HG03135 (cell line): ENCODE measurements around the gene USH1C.

Experiments used
- ATAC-seq: cut with Tn5 transposase; IDR thresholded peaks from one replicate; pipeline ENCODE4 v1.9.1; 2021; ENCODE audit warnings: mild to moderate bottlenecking, moderate library complexity; ENCODE audit not compliant: unreplicated experiment

The USH1C gene

DNA sequence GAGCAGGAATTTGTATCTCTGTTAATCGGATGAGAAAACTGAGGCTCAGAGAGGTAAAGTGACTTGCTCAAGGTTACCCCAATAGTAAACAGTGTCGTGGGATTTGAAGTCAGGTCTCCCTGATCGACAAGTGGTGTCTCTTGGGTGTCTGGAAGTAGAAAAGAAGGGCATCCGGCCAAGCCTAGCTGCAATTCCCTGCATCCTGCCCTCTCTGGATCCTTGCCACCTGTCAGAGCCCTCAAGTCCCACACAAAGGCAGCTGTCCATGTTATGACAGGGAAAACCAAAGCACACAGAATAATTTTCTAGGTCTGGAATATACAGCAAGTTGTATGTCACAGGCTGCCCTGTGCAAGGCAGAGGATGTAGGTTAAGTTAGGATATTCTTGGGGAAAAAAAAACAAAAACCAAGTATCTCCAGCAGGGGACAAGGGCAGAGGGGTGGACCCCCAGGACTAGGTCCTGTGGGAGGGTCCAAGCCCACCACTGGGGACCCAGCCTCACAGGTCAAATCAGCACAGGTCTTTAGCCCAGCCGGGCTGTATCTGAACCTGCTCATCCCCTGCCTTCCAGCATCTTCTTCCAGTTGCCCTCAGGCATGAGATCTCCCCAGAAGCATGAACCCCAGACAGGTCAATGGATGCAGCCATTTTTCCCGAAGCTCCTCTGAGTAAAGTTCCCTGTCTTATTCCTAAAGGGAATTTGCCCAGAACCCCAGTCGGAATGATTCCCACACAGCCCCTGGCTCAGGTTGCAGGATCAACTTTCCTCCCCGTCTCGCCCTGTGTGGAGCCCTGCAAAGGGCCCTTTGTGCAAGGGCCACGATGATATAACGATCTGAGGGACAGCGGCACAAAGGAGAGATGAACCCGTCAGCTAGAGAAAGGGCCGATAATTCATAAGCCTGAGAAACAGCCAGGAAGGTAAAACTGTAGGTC is 15.0 kb downstream of the USH1C start:
- ATAC-seq = no peak

DNA sequence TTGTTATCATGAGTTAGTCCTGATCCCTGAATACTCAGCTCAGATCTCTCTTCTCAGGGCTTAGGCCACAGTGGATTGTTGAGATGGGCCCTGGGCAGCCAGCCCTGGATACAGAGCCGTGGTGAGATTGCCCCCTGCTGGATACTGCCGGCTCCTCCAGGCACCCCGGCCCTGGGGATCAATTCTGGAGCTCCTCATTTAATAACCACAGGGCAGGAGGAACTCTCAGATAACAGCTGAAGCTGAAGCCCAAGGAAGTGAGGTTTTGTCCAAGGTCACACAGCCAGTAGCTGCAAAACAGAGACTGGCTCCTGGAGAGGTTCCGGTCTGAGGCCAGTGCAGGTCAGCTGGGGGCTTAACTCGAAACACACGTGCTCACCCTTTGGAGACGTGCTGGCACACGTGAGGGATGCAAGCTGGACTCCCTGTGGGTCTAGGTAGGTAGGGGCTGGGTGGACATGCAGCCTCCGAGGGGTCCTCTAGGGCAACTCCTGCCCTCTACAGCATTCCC is 16.0 kb downstream of the USH1C start:
- ATAC-seq = no peak

DNA sequence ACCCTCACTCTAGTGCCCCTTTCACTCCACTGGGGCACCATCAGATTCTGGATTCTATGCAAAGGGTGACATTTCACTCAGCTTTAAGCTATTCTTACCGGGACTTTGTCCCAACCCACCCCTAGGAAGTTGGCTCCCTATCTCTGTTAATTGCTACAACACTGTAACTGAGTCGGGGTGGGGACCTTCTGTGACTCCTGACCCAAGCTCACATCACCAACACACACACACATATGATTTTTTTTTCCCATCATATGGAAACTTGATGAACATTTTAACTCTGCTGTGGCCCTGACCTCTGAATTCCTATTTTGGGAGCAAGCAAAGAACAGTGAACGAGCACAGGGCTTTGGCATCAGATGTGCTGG is 16.6 kb downstream of the USH1C start:
- no peak for ATAC-seq

DNA sequence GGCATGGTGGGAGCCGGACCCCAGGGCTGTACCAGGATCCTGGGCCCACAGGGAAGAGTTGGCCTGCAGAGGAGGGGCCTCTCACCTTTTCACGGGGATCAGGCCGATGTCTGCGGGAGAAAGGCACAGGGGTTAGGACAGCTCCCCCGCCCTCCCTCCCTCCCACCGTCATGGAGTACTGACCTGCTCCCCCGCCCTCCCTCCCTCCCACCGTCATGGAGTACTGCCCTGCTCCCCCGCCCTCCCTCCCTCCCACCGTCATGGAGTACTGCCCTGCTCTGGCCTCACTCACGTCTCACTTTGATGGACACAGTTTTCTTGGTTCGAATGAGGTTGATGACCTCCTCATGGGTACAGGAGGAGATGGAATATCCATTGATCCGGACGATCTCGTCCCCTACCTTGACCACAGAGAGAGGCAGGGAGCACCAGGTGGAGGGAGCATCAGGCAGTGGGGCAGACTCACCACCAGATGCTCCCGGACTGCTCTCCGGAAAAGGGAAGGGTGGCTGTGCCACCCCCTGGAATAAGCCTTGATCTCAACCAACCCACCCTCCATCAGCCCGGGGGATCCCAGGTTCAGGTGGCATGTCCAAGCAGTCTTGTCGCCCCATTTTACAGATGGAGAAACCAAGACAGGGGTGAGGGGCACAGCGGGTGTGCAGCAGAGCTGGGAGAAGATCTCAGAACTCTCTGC is 17.1 kb downstream of the USH1C start:
- ATAC-seq = no peak

DNA sequence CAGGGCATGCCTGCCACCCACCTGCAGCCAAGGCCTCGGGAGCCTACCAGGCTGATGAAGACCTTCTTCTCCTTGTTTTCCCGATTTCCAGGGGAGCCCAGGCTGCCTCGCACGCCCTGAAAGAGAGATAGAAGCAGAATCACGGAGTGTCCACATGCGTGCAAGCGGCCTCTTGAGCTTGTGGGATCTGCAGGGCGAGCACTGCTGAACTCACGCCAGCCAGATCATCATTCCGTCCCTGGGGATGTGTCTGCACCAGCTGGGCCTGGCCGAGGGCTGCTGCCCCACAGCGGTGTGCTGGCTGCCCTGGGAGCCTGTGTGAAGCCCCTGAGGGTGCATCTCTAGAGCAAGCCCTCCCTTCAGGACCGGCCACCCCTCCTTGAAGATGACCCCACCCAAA is 17.9 kb downstream of the USH1C start:
- no peak for ATAC-seq

DNA sequence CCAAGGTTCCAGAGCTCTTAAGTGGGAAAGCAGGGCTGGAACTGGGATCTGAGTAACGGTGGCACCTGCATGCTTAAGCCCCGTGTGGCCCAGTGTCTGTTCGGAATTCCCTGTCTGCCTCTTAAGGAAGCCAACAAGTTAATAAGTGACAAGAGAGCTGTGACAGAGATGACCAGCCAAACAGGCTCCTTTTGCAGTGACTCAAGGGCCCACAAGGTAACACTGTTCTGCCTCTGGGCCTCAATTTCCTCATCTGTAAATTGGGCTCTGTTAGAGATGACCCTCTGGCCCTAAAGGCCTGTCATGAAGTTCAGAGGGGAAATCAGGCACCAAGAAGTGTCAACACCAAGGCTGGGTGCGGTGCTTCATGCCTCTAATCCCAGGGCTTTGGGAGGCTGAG is 18.6 kb downstream of the USH1C start:
- ATAC-seq = no peak

DNA sequence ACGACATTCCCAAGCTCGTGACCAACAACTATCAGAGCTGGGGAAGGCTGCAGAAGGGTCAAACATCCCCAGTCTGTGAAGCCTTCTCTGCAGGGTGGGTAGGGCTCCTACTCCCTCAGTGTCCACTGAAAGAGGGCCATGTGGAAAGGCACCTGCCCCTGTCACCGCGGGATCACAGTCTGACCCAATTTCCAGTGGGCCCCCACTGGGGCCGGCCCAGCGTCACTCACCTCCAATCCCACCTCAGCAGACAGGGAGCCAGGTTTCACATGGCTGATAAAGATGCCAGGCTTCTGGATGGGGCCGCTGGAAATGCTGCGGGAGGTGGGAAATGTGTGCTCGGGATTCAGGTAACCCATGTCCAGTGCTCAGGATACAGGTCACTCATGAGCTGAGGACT is 20.0 kb downstream of the USH1C start:
- ATAC-seq = no peak

DNA sequence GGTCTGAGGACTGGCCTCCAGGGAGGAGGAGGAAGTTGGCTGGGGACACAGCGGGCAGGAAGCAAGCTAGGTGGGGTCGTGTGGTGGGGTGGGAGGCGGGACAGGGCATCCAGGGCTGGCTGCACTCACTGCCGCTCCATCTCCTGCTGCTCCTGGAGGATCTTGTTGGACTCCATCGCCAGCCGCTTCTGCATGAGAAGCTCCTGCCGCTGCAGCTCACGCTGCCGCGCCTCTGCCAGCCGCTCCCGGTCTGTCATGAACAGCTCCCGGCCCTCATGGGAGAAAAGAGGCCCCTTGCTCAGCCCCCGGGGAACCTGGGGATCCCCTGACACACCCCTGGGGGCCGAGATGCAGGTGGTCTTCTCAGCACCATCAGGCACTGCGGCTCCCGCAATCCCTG is 21.6 kb downstream of the USH1C start:
- ATAC-seq = no peak

DNA sequence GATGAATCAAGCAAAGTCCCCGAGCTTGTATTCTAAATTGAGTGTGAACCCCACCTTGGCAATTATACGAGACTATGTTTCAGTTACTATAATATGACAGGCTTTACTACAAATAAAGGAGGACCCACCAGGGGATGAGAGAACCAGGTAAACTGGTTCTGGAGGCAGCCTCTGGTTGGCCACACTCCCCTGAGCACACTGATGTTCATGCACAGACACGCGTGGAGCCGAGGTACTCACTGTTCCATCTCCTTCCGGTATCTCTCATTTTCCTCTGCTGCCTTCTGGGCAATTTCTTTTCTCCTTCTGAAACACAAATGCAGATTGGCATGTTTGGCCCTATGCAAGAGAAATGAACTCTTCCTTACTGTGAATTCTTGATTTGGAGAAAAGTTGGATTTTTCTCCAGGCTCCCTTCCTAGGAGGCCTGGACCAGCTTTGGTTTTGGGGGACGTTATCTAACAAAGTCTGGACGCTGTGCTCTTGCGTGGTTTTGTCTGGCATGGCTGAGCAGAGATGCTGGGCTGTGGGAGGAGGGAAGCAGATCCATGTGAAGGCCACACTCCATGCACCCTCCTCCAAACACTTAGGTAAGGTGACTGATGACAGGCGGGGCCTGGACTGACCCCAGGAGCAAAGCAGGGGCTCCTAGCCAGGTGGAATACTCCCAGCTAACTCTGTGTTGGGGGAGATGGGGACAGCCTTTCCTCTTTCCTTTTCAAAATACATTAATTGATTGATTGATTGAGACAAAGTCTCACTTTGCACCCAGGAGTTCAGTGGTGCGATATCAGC is 22.9 kb downstream of the USH1C start:
- no peak for ATAC-seq

DNA sequence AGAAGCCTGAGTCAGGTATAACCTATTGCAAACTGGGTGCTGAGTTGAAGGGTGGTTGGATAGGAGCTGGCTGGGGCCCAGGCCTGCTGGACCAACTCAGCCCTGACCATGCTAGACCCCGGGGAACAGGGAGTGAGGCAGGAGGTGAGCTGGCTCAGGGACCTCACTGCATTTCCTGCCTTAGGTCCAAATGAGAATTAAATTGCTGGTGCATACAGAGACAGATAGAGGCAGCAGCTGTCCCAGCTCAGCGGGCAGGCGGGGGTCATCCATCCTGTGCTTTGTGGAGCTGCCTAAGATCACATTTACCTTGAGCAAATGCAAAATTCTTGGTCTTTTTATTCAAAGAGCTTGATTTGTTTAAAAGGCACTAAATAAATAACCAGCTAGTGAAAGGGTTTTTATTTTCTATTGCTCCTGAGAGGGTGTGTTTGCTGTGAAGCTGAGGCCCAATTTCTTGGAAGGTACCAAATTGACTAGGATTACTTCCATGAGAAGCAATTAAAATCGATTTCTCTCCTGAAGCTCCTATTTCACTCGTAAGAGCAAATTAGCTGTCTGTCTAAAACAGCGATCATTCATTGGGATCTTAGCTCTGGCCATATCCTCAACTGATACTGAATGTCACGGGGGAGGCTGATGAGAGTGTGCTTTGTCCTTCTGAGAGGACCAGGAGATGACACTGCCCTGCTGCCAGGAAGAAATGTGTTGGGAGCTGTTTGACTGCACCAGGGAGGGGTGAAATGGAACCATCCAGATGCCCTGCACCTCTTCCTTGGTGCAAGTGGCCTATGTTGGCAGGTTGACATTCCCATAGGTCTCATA is 24.9 kb downstream of the USH1C start:
- ATAC-seq = no peak

DNA sequence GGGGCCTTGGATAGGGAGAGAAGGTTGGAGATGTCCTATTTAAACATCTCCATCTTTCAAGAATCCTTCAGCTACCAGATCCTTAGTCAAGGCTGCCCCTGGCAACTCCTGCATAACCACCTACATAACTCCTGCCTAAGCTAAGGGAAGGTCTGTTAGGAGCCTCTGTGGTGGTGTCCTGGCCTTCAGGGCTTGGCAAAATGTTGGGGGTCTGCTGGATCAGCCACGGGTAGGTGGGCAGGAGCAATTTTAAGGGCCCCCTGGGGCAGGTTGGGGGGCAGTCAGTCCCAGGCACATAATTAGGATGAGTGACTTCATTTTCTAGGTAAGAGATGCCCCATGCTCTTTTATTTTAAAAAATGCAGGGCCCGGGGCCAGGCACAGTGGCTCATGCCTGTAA is 25.9 kb downstream of the USH1C start:
- no peak for ATAC-seq

DNA sequence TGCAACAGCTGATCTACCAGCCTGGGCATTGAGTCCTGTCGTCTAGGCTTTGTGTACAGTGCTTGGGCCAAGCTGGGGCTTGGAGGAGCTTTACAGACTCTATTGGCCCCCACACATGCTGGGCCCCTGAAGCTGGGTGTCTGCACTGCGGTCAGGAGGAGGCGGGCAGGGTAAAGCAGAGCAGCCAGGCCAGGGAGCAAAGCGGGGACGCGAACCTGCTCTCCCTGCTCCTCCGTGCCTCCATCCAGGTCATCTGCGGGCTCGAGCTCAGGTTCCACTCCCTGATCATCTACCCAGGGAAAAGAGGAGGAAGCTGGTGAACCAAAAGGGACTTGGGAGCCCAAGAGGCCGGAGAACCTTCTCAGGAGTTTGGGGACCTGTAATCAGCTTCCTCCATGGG is 27.0 kb downstream of the USH1C start:
- no peak for ATAC-seq

DNA sequence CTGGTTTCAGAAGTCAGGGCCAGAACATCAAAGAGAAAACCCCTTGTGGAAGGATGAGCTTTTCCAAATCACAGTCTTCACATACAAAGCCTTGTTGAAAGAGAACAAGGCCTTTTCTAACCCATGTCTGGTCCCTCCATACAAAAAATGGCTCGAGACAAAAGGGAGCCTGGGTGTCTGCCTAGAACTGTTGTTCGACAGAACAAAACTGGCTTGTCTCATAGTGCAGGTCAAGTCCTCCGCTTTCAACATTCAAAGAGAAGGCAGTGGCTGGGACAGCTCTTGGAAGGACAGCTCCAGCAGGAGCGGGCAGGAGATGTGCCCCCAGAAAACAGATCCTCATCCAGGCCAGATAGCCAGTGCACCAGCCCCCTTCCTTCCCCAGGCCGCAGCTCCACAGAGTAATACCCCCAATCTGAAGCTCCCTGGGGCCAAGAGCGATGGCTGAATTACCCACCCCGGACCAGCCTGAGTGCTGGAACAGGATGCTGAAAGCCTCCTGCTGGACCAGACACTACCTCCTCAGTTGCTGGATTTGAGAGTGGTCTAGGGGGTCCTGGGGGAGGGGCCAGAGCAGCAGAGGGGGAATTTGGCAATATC is 27.6 kb downstream of the USH1C start:
- no peak for ATAC-seq

DNA sequence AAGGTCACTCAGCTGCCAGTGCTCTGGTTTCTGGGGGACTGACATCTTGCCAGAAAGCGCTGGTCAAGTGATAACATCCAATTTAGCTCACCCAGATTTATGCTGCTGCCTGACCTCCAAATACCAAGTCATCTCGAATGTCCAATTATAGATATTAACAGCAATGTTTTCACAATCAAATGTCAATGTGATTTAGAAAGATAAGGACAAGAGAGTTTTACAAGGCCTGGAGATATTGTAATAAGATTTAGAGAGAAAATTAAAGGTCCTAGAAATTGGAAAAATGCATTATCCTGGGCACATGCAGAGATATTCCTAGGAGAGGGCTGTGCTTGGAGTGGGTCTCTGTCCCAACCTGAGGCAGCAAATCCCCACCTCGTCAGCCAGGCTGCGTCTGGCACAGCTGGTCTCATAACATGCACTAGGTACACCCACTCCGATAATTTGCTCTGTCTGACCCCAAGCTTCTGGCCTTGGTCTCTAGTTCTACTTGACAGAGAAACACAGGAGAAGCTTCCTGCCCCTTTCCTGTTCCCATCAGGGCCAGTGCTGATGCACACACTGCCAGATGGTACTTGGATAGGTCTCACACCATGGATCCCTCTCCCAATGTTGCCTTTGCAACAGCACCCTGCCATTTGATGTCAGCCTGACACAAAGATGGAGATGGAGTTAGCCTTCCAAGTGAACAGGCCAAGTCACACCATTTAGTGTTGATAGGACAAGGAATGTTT is 28.6 kb downstream of the USH1C start:
- ATAC-seq = no peak

DNA sequence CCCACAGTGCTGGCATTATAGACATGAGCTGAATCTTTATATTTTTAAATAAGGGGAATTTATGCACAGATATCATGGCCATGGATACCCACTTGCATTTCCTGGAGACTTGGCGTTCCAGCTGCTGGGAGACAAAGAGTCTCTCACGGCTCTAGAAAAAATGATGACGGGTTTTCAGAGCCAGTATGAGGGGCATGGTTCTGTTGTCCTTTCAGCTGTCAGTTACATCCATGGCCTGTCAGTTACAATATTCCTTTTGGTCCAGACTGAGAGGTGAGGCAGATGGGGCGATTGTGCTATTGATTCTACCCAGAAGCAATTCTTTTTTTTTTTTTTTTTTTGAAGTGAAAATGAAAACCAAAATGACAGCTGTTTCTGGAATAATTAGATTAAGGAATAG is 29.7 kb downstream of the USH1C start:
- no peak for ATAC-seq

DNA sequence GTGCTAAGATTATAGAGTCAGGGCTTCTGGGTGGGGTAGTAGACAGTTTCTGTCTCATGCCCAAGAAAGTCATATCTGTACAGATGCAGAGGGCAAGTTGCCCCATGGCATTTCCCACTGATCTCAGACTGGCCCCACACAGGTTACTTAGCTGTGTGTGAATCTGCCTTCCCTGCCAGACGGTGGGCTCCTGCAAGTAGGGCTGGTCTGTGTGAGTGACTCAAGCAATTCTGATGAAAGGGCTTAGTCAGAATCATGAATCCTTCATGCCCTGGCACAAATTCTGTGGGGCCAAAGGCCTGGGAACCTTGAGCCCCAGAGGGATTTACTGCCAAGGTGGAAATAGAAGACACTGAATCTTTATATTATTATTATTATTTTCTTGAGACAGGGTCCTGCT is 30.4 kb downstream of the USH1C start:
- ATAC-seq = no peak

DNA sequence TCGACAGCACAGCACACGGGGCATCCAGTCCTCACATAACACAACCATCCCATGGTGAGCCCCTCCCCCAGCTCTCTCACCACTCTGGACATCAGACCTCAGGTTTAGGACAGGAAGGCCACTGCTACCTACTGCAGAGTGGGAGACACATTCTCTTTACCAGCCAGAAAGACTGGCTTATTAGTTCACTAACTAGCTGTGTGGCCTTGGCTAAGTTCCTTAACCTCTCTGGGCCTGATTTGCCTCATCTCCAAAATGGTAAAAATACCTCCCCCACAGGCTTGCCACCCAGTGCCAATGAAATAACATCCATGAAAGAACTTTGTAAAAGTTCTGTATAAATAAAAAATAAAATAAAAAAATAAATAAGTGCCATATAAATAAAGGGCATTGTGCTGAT is 32.1 kb downstream of the USH1C start:
- no peak for ATAC-seq

DNA sequence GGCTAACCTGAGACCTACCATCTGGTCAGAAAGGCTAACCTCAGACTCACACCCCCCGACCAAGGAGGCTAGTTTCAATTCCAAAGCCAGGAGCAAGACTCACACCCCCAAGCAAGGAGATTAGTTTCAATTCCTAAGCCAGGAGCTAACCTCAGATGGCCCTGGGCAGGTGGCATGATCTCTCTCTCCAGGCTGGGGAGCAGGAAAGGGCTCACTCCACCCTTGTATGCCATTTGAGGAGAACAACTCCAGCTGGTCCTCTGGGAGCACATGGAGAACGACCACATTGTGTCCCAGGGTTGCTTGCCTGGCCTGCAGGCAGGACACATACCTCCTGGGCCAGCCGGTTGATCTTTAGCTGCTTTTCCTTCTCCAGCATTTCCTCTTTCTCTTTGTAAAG is 32.6 kb downstream of the USH1C start:
- ATAC-seq = no peak

DNA sequence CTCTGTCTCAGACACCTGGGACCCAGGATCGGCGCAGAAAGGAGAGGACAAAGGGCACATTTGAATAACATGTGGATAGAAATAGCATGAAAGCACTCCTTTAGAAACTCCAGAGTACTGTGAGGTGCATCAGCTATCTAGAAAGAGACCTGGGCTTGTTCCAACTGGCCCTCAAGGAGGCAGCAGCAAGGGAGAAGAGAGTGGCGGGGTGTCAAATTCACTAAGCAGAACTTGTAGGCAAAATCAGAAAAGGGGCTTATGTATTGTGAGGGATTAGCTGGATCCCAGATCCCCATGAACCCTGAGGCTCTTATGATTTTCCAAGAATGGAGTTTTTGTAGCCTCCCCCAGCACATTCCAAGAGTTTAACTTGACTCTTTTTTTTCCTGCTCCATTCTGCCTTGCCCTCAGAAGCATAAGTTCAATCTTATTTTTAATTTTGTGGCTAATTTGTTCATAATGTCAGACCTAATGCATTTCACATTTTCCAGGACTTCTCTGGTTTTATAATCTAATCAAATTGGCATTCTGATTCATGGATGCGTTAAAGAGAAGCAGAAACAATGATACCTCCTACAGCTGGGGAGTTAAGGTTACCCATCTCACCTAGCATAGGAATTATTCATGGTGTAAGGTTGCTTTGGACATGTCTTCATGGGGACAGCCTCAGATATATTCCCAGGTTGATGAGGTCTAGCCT is 33.6 kb downstream of the USH1C start:
- ATAC-seq = no peak
